Glomerular endothelial cell (primary cell): ENCODE measurements around the gene MYMK. TPM values are rescaled to one million over a fixed set of nuclear protein-coding genes. Genes with fewer than 3 reads are reported as not detected.

Experiments used
- DNase-seq: peaks from one replicate; pipeline ENCODE4 v3.0.0-alpha.2; 2011; ENCODE audit warnings: low read depth, low spot score; ENCODE audit errors: extremely low read depth
- total RNA-seq: library from RNA; depleted of rRNA; stranded (reverse); fragments of >200 nt; gene quantifications from 2 replicates; pipeline ENCODE4 v1.2.3, GENCODE V29; 2015

The MYMK gene
- total RNA-seq, 1 donor from 2014 or later: not detected

- no peak for DNase-seq
Measured at GRCh38 chr9:133507246-133507965, 17.4 kb downstream of the MYMK start.

GRCh38 chr9:133506653-133507038 is 18.1 kb downstream of the MYMK start:
- no peak for DNase-seq

- no peak for DNase-seq
Measured at GRCh38 chr9:133505901-133506652, 18.7 kb downstream of the MYMK start.

- DNase-seq: no peak
Measured at GRCh38 chr9:133505186-133505830, 19.5 kb downstream of the MYMK start.

- DNase-seq: no peak
Measured at GRCh38 chr9:133502112-133502511, 22.6 kb downstream of the MYMK start.

- no peak for DNase-seq
Measured at GRCh38 chr9:133499892-133500270, 24.9 kb downstream of the MYMK start.

GRCh38 chr9:133499132-133499891 is 25.4 kb downstream of the MYMK start:
- no peak for DNase-seq

- no peak for DNase-seq
Measured at GRCh38 chr9:133496861-133497842, 27.6 kb downstream of the MYMK start.

GRCh38 chr9:133495327-133496293 is 29.1 kb downstream of the MYMK start:
- no peak for DNase-seq

- DNase-seq: no peak
Measured at GRCh38 chr9:133494636-133495326, 30.0 kb downstream of the MYMK start.

- DNase-seq: no peak
Measured at GRCh38 chr9:133493845-133494540, 30.8 kb downstream of the MYMK start.

GRCh38 chr9:133493428-133493827 is 31.3 kb downstream of the MYMK start:
- no peak for DNase-seq

GRCh38 chr9:133492061-133493021 is 32.4 kb downstream of the MYMK start:
- DNase-seq: no peak

- DNase-seq: no peak
Measured at GRCh38 chr9:133491656-133491925, 33.2 kb downstream of the MYMK start.

GRCh38 chr9:133490865-133491655 is 33.7 kb downstream of the MYMK start:
- DNase-seq: no peak

GRCh38 chr9:133490201-133490681 is 34.5 kb downstream of the MYMK start:
- no peak for DNase-seq
